Body of pancreas (tissue), 4 donors: ENCODE measurements around the gene MAD1L1. TPM values are rescaled to one million over a fixed set of nuclear protein-coding genes. Genes with fewer than 3 reads are reported as not detected.

Experiments
- ATAC-seq: fragments of 150-250 bp; one replicate; pipeline ENCODE4 v1.9.1; 2016
- DNase-seq, 4 donors: peaks; one replicate each; pipeline ENCODE4 v3.0.0-alpha.2; 2019
- H3K27ac ChIP-seq, 4 donors: fragments of 200-600 bp; sonication (generic); 1 replicate in 3 of 4; 2 replicates in 1 of 4; pipeline versions ENCODE4 v1.5.1 to v1.6.1; 2016 to 2019; ENCODE audit warnings: mild to moderate bottlenecking in 1 of 4, mixed read lengths in 1 of 4, moderate library complexity in 1 of 4
- H3K27me3 ChIP-seq, 2 donors: fragments of 200-600 bp; sonication (generic); one replicate each; pipeline ENCODE4 v1.6.0; 2016; ENCODE audit warnings: mild to moderate bottlenecking in 1 of 2
- H3K36me3 ChIP-seq, 2 donors: fragments of 200-600 bp; sonication (generic); replicated peaks in 1 of 2; 2 replicates each; pipeline ENCODE4 v1.5.1; 2016; ENCODE audit warnings: low read depth in 2 of 2; ENCODE audit not compliant: insufficient read depth in 1 of 2
- H3K4me1 ChIP-seq: fragments of 200-600 bp; sonication (generic); one replicate; pipeline ENCODE4 v1.6.0; 2016
- H3K4me3 ChIP-seq, 2 donors: fragments of 200-600 bp; sonication (generic); 1 replicate in 1 of 2; 2 replicates in 1 of 2; pipeline ENCODE4 v1.5.1; 2016 to 2019
- H3K9me3 ChIP-seq, 3 donors: fragments of 200-600 bp; sonication (generic); 1 replicate in 2 of 3; 2 replicates in 1 of 3; pipeline ENCODE4 v1.5.1; 2016
- CTCF ChIP-seq, 7 experiments: fragments of 450-650 bp in 4 of 7; fragments of 200-600 bp in 3 of 7; sonication (generic) in 3 of 7; IDR thresholded peaks; one replicate each; pipeline ENCODE4 v1.5.1; 2016 to 2019; ENCODE audit warnings: antibody characterized with exemption in 7 of 7
- POLR2A ChIP-seq, 3 donors: fragments of 450-650 bp; IDR thresholded peaks; one replicate each; pipeline ENCODE4 v1.6.1; 2016; ENCODE audit warnings: antibody characterized with exemption in 3 of 3, mild to moderate bottlenecking in 2 of 3
- WGBS, 2 donors: methylation state at CpG; one replicate each; pipeline ENCODE4 v1.1.5; 2017; 5-methylcytosine and 5-hydroxymethylcytosine counted together
- intact Hi-C: fragments of 100-400 bp; cut with DNase I; formaldehyde crosslinking; loops from one replicate; pipeline ENCODE4 v1.15.1; 2023
- total RNA-seq, 2 donors: library from RNA; depleted of rRNA; stranded (reverse); fragments of >200 nt; gene quantifications; one replicate each; pipeline ENCODE4 v1.1.0, GENCODE V29; 2016

The MAD1L1 gene
- total RNA-seq, 2 donors from 2014 or later, result 14.0 to 66.9 TPM

GRCh38 chr7:1899951-1900762 lies 332.6 kb downstream of the MAD1L1 start:
- ATAC-seq (no peak), DNase-seq (no peak)
- 91 to 93% methylated on average over 3 to 34 of the region's 34 CpGs for WGBS, 2 donors
- no peaks in the 10 kb centered on the region for H3K4me1 ChIP-seq
- no peaks in the 10 kb centered on the region for H3K9me3 ChIP-seq
- H3K36me3 ChIP-seq, result no peaks in the 10 kb centered on the region
- no peak overlapping the region for H3K27ac ChIP-seq
- H3K4me3 ChIP-seq, result no peak overlapping the region
- H3K27me3 ChIP-seq, result no peaks in the 10 kb centered on the region
- TF ChIP-seq CTCF (IDR thresholded peaks at IDR 0.05) (no peak), POLR2A (IDR thresholded peaks at IDR 0.05) (no peak)
- intact Hi-C loops, result no loop called here

- Histone ChIP-seq H3K9me3 (no peaks in the 10 kb centered on the region), H3K4me1 (no peaks in the 10 kb centered on the region), H3K27ac (no peak overlapping the region), H3K27me3 (no peaks in the 10 kb centered on the region), H3K36me3 (no peaks in the 10 kb centered on the region), H3K4me3 (no peak overlapping the region)
- ATAC-seq (peak; percentile 49), DNase-seq (peak in 1 of 4 donors; percentile 34)
- WGBS, 2 donors, result 77% methylated on average over 14 of the region's 14 CpGs; no CpG with 5 or more reads in 1 of the 2 donors
- TF ChIP-seq CTCF (IDR thresholded peaks at IDR 0.05), result no peak
- no peak for TF ChIP-seq POLR2A (IDR thresholded peaks at IDR 0.05)
- intact Hi-C loops, result no loop called here
Measured at GRCh38 chr7:1899196-1899595, 333.5 kb downstream of the MAD1L1 start.

DNA sequence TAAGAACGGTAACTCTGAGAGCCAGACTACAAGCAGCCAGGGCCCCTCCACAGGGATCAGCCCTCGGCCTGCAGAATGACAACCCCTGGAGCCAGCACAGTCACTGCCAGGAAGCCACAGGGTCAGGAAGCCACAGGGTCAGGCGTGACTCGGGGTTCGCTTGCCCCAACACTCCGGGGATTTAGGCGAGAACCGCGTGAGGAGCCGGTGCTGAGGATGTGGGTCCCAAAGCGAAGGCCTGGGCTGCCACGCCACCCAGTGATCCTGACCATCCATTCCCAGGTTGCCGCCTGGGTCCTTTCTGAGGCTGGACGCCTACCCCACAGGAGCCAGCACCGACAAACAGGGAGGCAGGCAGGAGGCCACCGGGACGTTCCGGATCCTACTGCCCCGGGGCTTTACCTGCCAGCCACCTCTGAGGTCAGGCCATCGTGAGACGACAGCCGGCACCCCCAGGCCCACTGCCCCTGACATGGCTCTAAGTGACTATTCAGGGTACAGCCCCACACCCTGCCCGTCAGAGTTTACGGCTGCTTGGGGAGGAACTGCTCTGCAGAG lies 334.0 kb downstream of the MAD1L1 start:
- WGBS, 2 donors, result 86 to 98% methylated on average over 7 to 24 of the region's 24 CpGs
- Histone ChIP-seq H3K36me3 (no peaks in the 10 kb centered on the region), H3K4me1 (no peaks in the 10 kb centered on the region), H3K27ac (no peak overlapping the region), H3K27me3 (no peaks in the 10 kb centered on the region), H3K9me3 (no peaks in the 10 kb centered on the region), H3K4me3 (no peak overlapping the region)
- DNase-seq (no peak), ATAC-seq (no peak)
- intact Hi-C loops, result no loop called here
- TF ChIP-seq POLR2A (IDR thresholded peaks at IDR 0.05) (no peak), CTCF (IDR thresholded peaks at IDR 0.05) (no peak)

DNA sequence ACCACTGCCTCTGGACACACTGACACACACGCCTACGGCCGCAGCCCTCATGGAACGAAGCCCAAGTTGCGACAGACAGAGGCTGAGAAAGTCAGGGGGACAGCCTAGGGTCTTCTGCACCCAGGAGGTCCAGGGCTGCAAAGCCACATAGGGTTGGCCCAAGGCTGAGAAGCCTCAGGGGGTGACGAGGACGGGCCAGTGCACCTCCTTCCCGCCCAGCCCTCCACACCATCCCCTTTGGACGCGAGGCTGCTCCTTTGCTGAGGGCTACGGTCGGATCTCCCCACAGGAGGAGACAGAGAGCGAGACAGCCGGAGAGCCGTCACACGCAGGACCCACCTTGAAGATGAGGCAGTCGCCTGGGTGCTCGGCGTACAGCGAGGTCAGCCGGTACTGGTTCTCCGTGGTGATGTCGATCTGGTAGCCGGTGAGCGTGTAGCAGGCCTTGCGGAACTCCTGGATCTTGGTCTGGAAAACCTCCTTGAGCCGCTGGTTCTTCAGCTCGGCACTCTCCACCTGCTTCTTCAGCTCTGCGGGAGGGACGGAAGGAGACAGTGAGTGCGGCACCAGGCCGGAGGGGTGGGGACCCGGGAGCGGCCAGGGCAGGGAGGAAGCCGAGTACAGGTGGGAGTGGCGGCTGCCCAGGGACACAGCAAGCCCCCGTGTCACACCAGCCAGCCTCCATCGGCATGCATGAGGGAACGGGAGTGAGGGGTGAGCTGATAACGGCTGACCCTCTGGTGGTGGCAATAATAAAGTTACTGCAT lies 334.7 kb downstream of the MAD1L1 start:
- no peak for ATAC-seq
- no peak for TF ChIP-seq POLR2A (IDR thresholded peaks at IDR 0.05)
- no peak for TF ChIP-seq CTCF (IDR thresholded peaks at IDR 0.05)
- Histone ChIP-seq H3K4me1 (no peaks in the 10 kb centered on the region), H3K9me3 (no peaks in the 10 kb centered on the region), H3K36me3 (no peaks in the 10 kb centered on the region), H3K27ac (no peak overlapping the region), H3K4me3 (no peak overlapping the region), H3K27me3 (no peaks in the 10 kb centered on the region)
- intact Hi-C loops, result no loop called here
- DNase-seq, result no peak
- WGBS, 2 donors, result 93 to 96% methylated on average over 33 to 38 of the region's 40 CpGs
